H9 (cell line): ENCODE data around the gene OTULIN. TPM values are rescaled to one million over a fixed set of nuclear protein-coding genes. Genes with fewer than 3 reads are reported as not detected.

Experiments used
- DNase-seq: peaks from one replicate; pipeline ENCODE4 v3.0.0-alpha.2; 2017
- H2AFZ ChIP-seq: one replicate; pipeline ENCODE4 v1.6.1; 2013; ENCODE audit warnings: mild to moderate bottlenecking, low read length, control low read depth, moderate library complexity
- H2AK5ac ChIP-seq: 2 replicates; pipeline ENCODE4 v1.6.1; 2013; ENCODE audit warnings: low read length, control low read depth, mixed read lengths; ENCODE audit not compliant: insufficient read length
- H2BK120ac ChIP-seq: one replicate; pipeline ENCODE4 v1.6.1; 2013; ENCODE audit warnings: low read depth, mild to moderate bottlenecking, low read length, control low read depth, inconsistent platforms; ENCODE audit not compliant: poor library complexity, severe bottlenecking
- H2BK12ac ChIP-seq: 2 replicates; pipeline ENCODE4 v1.6.1; 2013; ENCODE audit warnings: low read length, control low read depth, mixed read lengths, low read depth; ENCODE audit not compliant: insufficient read length
- H2BK15ac ChIP-seq: 2 replicates; pipeline ENCODE4 v1.6.1; 2013; ENCODE audit warnings: low read depth, low read length, control low read depth
- H2BK20ac ChIP-seq: one replicate; pipeline ENCODE4 v1.6.1; 2013; ENCODE audit warnings: low read depth, mild to moderate bottlenecking, low read length, control low read depth, inconsistent platforms; ENCODE audit not compliant: poor library complexity, severe bottlenecking
- H2BK5ac ChIP-seq: 2 replicates; pipeline ENCODE4 v1.6.1; 2013; ENCODE audit warnings: low read length, control low read depth, mixed read lengths; ENCODE audit not compliant: insufficient read length
- H3K14ac ChIP-seq: 2 replicates; pipeline ENCODE4 v1.6.1; 2013; ENCODE audit warnings: low read length, control low read depth; ENCODE audit not compliant: insufficient read depth
- H3K18ac ChIP-seq: 2 replicates; pipeline ENCODE4 v1.6.1; 2013; ENCODE audit warnings: low read depth, mild to moderate bottlenecking, mixed read lengths, low read length, control low read depth; ENCODE audit not compliant: insufficient read length
- H3K23ac ChIP-seq: 2 replicates; pipeline ENCODE4 v1.6.1; 2013; ENCODE audit warnings: low read length, control low read depth, mixed read lengths, low read depth; ENCODE audit not compliant: insufficient read length
- H3K23me2 ChIP-seq: 2 replicates; pipeline ENCODE4 v1.6.1; 2013; ENCODE audit warnings: low read depth, mild to moderate bottlenecking, mixed read lengths, low read length, control low read depth; ENCODE audit not compliant: insufficient read length, poor library complexity, severe bottlenecking
- H3K27ac ChIP-seq: 2 replicates; pipeline ENCODE4 v1.5.1; 2013; ENCODE audit warnings: low read length, control low read depth, mixed read lengths, low read depth; ENCODE audit not compliant: insufficient read length
- H3K27me3 ChIP-seq: 2 replicates; pipeline ENCODE4 v1.6.1; 2013; ENCODE audit warnings: low read length, control low read depth, inconsistent platforms; ENCODE audit not compliant: insufficient read depth
- H3K4ac ChIP-seq: 2 replicates; pipeline ENCODE4 v1.6.1; 2013; ENCODE audit warnings: low read depth, mild to moderate bottlenecking, control low read depth, inconsistent platforms, low read length, moderate library complexity
- H3K4me1 ChIP-seq: 2 replicates; pipeline ENCODE4 v1.6.1; 2013; ENCODE audit warnings: low read length, control low read depth, inconsistent platforms; ENCODE audit not compliant: insufficient read depth
- H3K4me2 ChIP-seq: 2 replicates; pipeline ENCODE4 v1.6.1; 2013; ENCODE audit warnings: low read length, control low read depth, mixed read lengths; ENCODE audit not compliant: insufficient read length, insufficient read depth
- H3K56ac ChIP-seq: 2 replicates; pipeline ENCODE4 v1.6.1; 2013; ENCODE audit warnings: low read depth, mild to moderate bottlenecking, mixed read lengths, low read length, control low read depth; ENCODE audit not compliant: insufficient read length
- H3K79me1 ChIP-seq: 2 replicates; pipeline ENCODE4 v1.6.1; 2013; ENCODE audit warnings: low read depth, mild to moderate bottlenecking, moderate library complexity, low read length, control low read depth, inconsistent platforms; ENCODE audit not compliant: insufficient read depth, poor library complexity, severe bottlenecking
- H3K79me2 ChIP-seq: 2 replicates; pipeline ENCODE4 v1.6.1; 2013; ENCODE audit warnings: low read length, control low read depth, inconsistent platforms; ENCODE audit not compliant: insufficient read depth
- H3K9ac ChIP-seq: 2 replicates; pipeline ENCODE4 v1.6.1; 2013; ENCODE audit warnings: low read length, control low read depth, mixed read lengths; ENCODE audit not compliant: insufficient read length; ENCODE audit errors: extremely low read depth
- H3K9me3 ChIP-seq: one replicate; pipeline ENCODE4 v1.6.1; 2013; ENCODE audit warnings: low read depth, low read length, inconsistent platforms; ENCODE audit not compliant: control insufficient read depth
- H3T11ph ChIP-seq: one replicate; pipeline ENCODE4 v1.6.1; 2013; ENCODE audit warnings: mild to moderate bottlenecking, low read length, control low read depth, inconsistent platforms
- H4K20me1 ChIP-seq: one replicate; pipeline ENCODE4 v1.6.1; 2013; ENCODE audit not compliant: control insufficient read depth, insufficient read length, insufficient read depth
- H4K5ac ChIP-seq: 2 replicates; pipeline ENCODE4 v1.6.1; 2013; ENCODE audit warnings: low read depth, mild to moderate bottlenecking, mixed read lengths, low read length, control low read depth; ENCODE audit not compliant: insufficient read length
- H4K8ac ChIP-seq: replicated peaks from 2 replicates; pipeline ENCODE4 v1.6.1; 2013; ENCODE audit warnings: low read length, control low read depth, mixed read lengths, low read depth; ENCODE audit not compliant: insufficient read length
- H4K91ac ChIP-seq: 2 replicates; pipeline ENCODE4 v1.6.1; 2013; ENCODE audit warnings: low read depth, mild to moderate bottlenecking, moderate library complexity, mixed read lengths, low read length, control low read depth; ENCODE audit not compliant: insufficient read length
- H3K27ac Mint-ChIP-seq, 3 experiments: 2 replicates in 2 of 3; 3 replicates in 1 of 3; pipeline ENCODE4 v1.8.0; 2020 to 2021; ENCODE audit warnings: mixed read lengths in 3 of 3, mild to moderate bottlenecking in 1 of 3, moderate library complexity in 1 of 3
- H3K27me3 Mint-ChIP-seq: 2 replicates; pipeline ENCODE4 v1.8.0; 2021; ENCODE audit warnings: low read depth, mild to moderate bottlenecking, moderate library complexity, mixed read lengths
- H3K36me3 Mint-ChIP-seq, 3 experiments: 2 replicates in 2 of 3; 3 replicates in 1 of 3; pipeline ENCODE4 v1.8.0; 2020 to 2021; ENCODE audit warnings: low read depth in 3 of 3, mixed read lengths in 3 of 3; ENCODE audit not compliant: insufficient read depth in 1 of 3
- H3K4me1 Mint-ChIP-seq, 2 experiments: 2 replicates each; pipeline ENCODE4 v1.8.0; 2020; ENCODE audit warnings: mixed read lengths in 2 of 2
- H3K4me3 Mint-ChIP-seq, 2 experiments: 2 replicates in 1 of 2; 3 replicates in 1 of 2; pipeline ENCODE4 v1.8.0; 2020 to 2021; ENCODE audit warnings: mild to moderate bottlenecking in 2 of 2, mixed read lengths in 2 of 2, moderate library complexity in 1 of 2
- H3K9me3 Mint-ChIP-seq, 2 experiments: 2 replicates in 1 of 2; 3 replicates in 1 of 2; pipeline ENCODE4 v1.8.0; 2020; ENCODE audit warnings: mild to moderate bottlenecking in 2 of 2, mixed read lengths in 2 of 2, moderate library complexity in 1 of 2
- whole genome bisulfite sequencing: extraction: QIAGEN DNeasy Blood & Tissue Kit; methylation state at CpG from one replicate; pipeline ENCODE4 v1.1.7; 2013; ENCODE audit warnings: missing lambda C conversion rate, low lambda C conversion rate, mixed read lengths; ENCODE audit not compliant: insufficient read length; ENCODE audit errors: extremely low coverage; 5-methylcytosine and 5-hydroxymethylcytosine counted together
- total RNA-seq: library from RNA; stranded (reverse); gene quantifications from 2 replicates; pipeline ENCODE4 v1.2.1, GENCODE V29; 2021
- TF ChIP-seq, protein P1 (sequence below): fragments of 200-600 bp; sonication (generic); conservative IDR thresholded peaks from 3 replicates; pipeline ENCODE4 v1.8.0; 2021; ENCODE audit warnings: antibody characterized with exemption, mild to moderate bottlenecking

OTULIN gene
- total RNA-seq, 1 experiment from 2014 or later: 35.8 TPM

DNA sequence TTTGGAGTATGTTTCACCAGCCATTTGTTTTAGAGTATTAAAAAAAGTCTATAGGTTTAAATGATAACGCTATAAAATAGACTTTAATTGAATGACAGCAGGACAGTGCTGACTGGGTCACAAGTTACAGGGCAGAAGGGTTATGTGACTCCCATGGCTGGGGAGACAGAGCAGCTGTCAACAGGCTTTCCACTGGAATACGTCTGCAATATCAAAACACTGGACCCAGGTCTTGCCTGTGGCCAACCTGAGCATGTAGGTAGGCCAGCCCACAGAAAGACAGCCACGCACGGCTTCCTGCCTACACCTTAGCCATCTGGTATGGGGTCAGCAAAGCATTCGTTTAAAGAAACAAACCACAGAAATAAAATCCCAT, 80.7 kb downstream of the OTULIN start:
- no peak overlapping the region for H3K9ac ChIP-seq
- H3K4ac ChIP-seq: no peak overlapping the region
- peaks cover 2% of the 10 kb centered on the region for H4K20me1 ChIP-seq
- H4K8ac ChIP-seq: no peak overlapping the region
- H3K79me1 ChIP-seq: no peaks in the 10 kb centered on the region
- Mint-ChIP-seq H3K27me3 (no peaks in the 10 kb centered on the region), H3K9me3 (no peaks in the 10 kb centered on the region; a peak in 1 of 5 replicates), H3K27ac (no peak overlapping the region), H3K36me3 (no peaks in the 10 kb centered on the region; a peak in 2 of 7 replicates), H3K4me3 (no peak overlapping the region), H3K4me1 (peaks cover 34 to 35% of the 10 kb centered on the region in 2 experiments)
- no peak overlapping the region for H2BK15ac ChIP-seq
- no peak overlapping the region for H3T11ph ChIP-seq
- no peak overlapping the region for H2AFZ ChIP-seq
- TF ChIP-seq, protein P1, sequence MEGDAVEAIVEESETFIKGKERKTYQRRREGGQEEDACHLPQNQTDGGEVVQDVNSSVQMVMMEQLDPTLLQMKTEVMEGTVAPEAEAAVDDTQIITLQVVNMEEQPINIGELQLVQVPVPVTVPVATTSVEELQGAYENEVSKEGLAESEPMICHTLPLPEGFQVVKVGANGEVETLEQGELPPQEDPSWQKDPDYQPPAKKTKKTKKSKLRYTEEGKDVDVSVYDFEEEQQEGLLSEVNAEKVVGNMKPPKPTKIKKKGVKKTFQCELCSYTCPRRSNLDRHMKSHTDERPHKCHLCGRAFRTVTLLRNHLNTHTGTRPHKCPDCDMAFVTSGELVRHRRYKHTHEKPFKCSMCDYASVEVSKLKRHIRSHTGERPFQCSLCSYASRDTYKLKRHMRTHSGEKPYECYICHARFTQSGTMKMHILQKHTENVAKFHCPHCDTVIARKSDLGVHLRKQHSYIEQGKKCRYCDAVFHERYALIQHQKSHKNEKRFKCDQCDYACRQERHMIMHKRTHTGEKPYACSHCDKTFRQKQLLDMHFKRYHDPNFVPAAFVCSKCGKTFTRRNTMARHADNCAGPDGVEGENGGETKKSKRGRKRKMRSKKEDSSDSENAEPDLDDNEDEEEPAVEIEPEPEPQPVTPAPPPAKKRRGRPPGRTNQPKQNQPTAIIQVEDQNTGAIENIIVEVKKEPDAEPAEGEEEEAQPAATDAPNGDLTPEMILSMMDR: no peak
- no peak overlapping the region for H2BK120ac ChIP-seq
- no peaks in the 10 kb centered on the region for H3K27me3 ChIP-seq
- H3K27ac ChIP-seq: no peak overlapping the region
- no peak overlapping the region for H2BK12ac ChIP-seq
- no peak overlapping the region for H3K56ac ChIP-seq
- H2BK20ac ChIP-seq: no peak overlapping the region
- H3K23ac ChIP-seq: no peak overlapping the region
- H2AK5ac ChIP-seq: no peak overlapping the region
- H4K91ac ChIP-seq: no peak overlapping the region
- no peaks in the 10 kb centered on the region for H3K79me2 ChIP-seq
- WGBS: no CpG with 5 or more reads among the region's 5 CpGs
- no peak overlapping the region for H3K4me2 ChIP-seq
- H3K9me3 ChIP-seq: no peaks in the 10 kb centered on the region
- H4K5ac ChIP-seq: no peak overlapping the region
- DNase-seq: no peak
- H3K23me2 ChIP-seq: no peaks in the 10 kb centered on the region
- no peak overlapping the region for H3K18ac ChIP-seq
- no peak overlapping the region for H3K14ac ChIP-seq
- H2BK5ac ChIP-seq: no peak overlapping the region
- H3K4me1 ChIP-seq: peaks cover 5% of the 10 kb centered on the region; the same call in 1 of the 2 replicates
